GM12892 (cell line): ENCODE measurements around the gene PCSK1.

Experiments used
- POLR2A ChIP-seq: IDR thresholded peaks from 2 replicates; pipeline ENCODE4 v1.6.1; 2011; ENCODE audit warnings: low read depth, low read length, control low read depth
- POLR2AphosphoS5 ChIP-seq: IDR thresholded peaks from 2 replicates; pipeline ENCODE4 v1.6.1; 2011; ENCODE audit warnings: low read depth, low read length, control low read depth
- TAF1 ChIP-seq: IDR thresholded peaks from 2 replicates; pipeline ENCODE4 v1.6.1; 2011; ENCODE audit warnings: low read depth, mild to moderate bottlenecking, control low read depth, low read length, borderline replicate concordance

GRCh38 chr5:96425443-96425842 lies 7.6 kb downstream of the PCSK1 start:
- TF ChIP-seq POLR2AphosphoS5 (no peak), POLR2A (no peak), TAF1 (no peak)
